Progenitor cell of endocrine pancreas (in vitro differentiated cells): ENCODE results near the gene LRP2. TPM values are rescaled to one million over a fixed set of nuclear protein-coding genes. Genes with fewer than 3 reads are reported as not detected.

Experiments
- DNase-seq: peaks from one replicate; pipeline ENCODE4 v3.0.0; 2021; ENCODE audit warnings: low spot score; ENCODE audit not compliant: unreplicated experiment
- H3K27ac Mint-ChIP-seq: 2 replicates; pipeline ENCODE4 v1.8.0; 2021; ENCODE audit warnings: mild to moderate bottlenecking, moderate library complexity, mixed read lengths
- H3K27me3 Mint-ChIP-seq: 2 replicates; pipeline ENCODE4 v1.8.0; 2021; ENCODE audit warnings: mixed read lengths
- H3K36me3 Mint-ChIP-seq: 2 replicates; pipeline ENCODE4 v1.8.0; 2022; ENCODE audit warnings: mixed read lengths; ENCODE audit not compliant: insufficient read depth
- H3K4me1 Mint-ChIP-seq: 2 replicates; pipeline ENCODE4 v1.8.0; 2021; ENCODE audit warnings: low read depth, mixed read lengths
- H3K4me3 Mint-ChIP-seq: 2 replicates; pipeline ENCODE4 v1.8.0; 2021; ENCODE audit warnings: low read depth, mild to moderate bottlenecking, moderate library complexity, mixed read lengths
- H3K9me3 Mint-ChIP-seq: 2 replicates; pipeline ENCODE4 v1.8.0; 2021; ENCODE audit warnings: low read depth, mixed read lengths
- total RNA-seq: library from RNA; stranded (reverse); gene quantifications from 2 replicates; pipeline ENCODE4 v1.2.1, GENCODE V29; 2021
- TF ChIP-seq, protein P1 (sequence below): fragments of 200-600 bp; sonication (generic); IDR thresholded peaks from one replicate; pipeline ENCODE4 v1.5.0; 2021; ENCODE audit warnings: antibody characterized with exemption, mild to moderate bottlenecking; ENCODE audit not compliant: unreplicated experiment

Gene LRP2
- total RNA-seq, 1 donor from 2014 or later = 44.4 TPM

DNA sequence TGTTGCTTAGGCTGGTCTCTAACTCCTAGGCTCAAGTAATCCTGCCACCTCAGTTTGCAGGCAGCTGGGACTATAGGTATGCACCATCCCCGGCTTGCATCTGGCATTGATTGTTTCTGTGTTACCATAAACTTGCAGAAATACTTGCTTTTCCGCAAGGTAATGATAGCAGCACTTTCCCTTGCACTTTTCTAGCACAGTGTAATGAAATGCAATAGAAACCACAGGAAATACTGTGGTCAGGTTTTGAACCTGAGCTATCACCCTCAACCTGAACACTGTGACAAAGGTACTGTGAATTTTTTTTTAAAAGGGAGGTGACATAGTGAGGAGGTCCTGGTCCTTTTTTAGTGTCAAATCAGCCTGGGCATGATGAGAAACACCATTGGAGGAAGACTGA is 254.7 kb downstream of the LRP2 start:
- Mint-ChIP-seq H3K4me3 (no peak overlapping the region), H3K27me3 (peaks cover 29% of the 10 kb centered on the region), H3K36me3 (no peaks in the 10 kb centered on the region), H3K27ac (no peak overlapping the region), H3K4me1 (peaks cover 5% of the 10 kb centered on the region), H3K9me3 (no peaks in the 10 kb centered on the region)
- no peak for DNase-seq
- TF ChIP-seq, protein P1, sequence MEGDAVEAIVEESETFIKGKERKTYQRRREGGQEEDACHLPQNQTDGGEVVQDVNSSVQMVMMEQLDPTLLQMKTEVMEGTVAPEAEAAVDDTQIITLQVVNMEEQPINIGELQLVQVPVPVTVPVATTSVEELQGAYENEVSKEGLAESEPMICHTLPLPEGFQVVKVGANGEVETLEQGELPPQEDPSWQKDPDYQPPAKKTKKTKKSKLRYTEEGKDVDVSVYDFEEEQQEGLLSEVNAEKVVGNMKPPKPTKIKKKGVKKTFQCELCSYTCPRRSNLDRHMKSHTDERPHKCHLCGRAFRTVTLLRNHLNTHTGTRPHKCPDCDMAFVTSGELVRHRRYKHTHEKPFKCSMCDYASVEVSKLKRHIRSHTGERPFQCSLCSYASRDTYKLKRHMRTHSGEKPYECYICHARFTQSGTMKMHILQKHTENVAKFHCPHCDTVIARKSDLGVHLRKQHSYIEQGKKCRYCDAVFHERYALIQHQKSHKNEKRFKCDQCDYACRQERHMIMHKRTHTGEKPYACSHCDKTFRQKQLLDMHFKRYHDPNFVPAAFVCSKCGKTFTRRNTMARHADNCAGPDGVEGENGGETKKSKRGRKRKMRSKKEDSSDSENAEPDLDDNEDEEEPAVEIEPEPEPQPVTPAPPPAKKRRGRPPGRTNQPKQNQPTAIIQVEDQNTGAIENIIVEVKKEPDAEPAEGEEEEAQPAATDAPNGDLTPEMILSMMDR = no peak

DNA sequence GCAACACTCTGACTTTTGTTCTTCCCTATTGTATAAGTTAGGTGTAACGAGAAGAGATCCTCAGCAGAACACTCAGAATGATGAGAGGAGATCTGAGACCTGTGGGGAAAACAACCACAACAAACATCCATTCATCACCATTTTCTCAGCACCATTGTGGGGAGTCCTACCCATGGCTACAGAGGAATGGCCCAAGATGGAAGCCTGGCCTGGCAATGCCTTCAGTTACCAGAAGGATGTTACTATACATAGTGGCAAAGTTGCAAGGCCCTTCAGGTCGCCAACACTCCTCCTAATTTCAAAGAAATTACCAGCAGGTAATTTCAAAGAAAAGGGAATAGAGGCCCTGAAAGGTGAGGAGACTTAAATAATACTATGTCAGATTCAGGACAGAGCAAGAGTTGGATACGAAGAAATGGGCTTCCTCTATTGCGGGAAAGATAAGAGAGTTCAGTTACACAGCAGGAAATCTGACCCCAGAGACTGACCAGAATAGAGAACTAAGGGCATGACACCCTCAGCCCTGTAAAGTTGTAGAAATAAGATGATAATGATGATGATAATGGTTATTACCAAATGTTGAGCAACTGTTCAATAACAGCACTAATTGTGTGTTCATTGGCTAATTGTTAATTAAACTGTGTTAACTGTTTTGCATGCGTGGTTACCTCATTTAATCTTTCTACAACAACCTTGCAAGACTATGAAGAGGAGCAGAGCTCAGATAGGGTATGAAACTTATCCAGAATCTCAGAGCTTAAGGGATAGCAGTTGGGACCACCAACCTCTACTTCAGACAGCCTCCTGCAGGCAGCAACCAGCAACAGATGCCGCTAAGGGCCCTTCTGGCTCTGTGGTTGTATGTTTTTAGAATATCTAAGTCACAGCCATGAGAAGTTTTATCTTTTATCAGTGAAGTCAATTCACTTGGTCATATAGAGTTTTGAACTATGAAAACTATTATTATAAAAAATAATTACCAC is 255.5 kb downstream of the LRP2 start:
- no peak for DNase-seq
- peaks cover 27% of the 10 kb centered on the region for H3K27me3 Mint-ChIP-seq
- TF ChIP-seq, protein P1 = no peak
- H3K4me3 Mint-ChIP-seq = no peak overlapping the region
- no peak overlapping the region for H3K27ac Mint-ChIP-seq
- H3K9me3 Mint-ChIP-seq = no peaks in the 10 kb centered on the region
- H3K36me3 Mint-ChIP-seq = no peaks in the 10 kb centered on the region
- peaks cover 6% of the 10 kb centered on the region for H3K4me1 Mint-ChIP-seq

DNA sequence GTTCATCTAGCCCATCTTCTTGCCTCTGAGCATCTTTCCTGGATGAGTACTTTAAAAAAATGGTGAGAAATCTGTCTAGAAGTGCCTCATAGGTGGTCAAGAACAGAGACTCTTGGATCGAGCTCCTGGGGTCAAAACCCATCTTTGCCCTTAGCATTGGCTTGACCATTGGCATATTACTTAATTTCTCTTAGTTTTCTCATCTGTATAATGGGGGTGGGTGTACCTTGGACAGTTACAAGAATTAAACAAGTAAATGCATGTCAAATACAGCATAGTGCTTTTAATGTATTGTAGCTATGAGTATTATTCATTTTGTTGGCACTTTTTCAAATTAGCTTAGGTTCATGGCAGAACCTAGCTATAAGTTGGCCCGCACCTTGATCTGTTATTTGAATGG is 256.2 kb downstream of the LRP2 start:
- no peaks in the 10 kb centered on the region for H3K36me3 Mint-ChIP-seq

DNA sequence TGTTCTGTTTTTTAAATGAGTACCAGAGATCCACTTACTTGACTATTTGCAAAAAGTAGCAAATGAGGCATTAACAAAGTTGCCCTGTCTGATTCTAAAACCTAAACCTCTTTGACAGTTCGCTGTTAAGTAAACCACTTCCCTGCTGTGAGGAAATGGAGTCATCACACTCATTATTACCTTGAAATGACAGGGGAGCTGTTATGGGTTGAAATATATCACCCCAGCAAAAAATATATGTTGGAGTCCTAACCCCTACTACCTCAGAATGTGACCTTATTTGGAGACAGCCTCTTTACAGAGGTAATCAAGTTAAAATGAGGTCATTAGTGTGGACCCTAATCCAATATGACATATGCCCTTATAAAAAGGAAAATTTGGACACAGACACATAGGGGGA is 256.9 kb downstream of the LRP2 start:
- no peak for DNase-seq
- Mint-ChIP-seq H3K36me3 (no peaks in the 10 kb centered on the region), H3K4me1 (peaks cover 6% of the 10 kb centered on the region), H3K9me3 (no peaks in the 10 kb centered on the region), H3K27me3 (peaks cover 24% of the 10 kb centered on the region), H3K27ac (no peak overlapping the region), H3K4me3 (no peak overlapping the region)
- TF ChIP-seq, protein P1 = no peak

More for the DNA sequence above, 256.2 kb downstream of the LRP2 start:
- Mint-ChIP-seq H3K9me3 (no peaks in the 10 kb centered on the region), H3K27ac (no peak overlapping the region), H3K27me3 (peaks cover 26% of the 10 kb centered on the region), H3K4me3 (no peak overlapping the region), H3K4me1 (peaks cover 6% of the 10 kb centered on the region)
- TF ChIP-seq, protein P1 = no peak
- no peak for DNase-seq

DNA sequence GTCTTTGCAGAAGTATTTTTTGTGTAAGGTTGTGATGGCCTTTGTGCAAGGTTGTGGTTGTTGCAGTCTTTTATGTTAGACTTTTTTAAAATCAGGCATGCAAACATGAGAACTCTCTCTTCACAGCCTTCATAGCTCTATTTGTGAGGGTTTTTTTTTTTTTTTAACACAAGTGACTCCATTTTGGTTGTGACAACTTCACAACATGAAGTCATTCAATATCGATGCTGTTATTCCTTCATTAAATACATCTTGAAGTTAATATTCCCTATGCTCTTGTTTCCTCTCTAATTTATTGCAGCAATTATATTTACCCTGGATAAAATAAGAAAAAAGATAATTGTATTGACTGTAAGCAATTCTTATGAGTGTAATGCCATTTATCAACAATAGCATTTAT is 257.5 kb downstream of the LRP2 start:
- Mint-ChIP-seq H3K9me3 (no peaks in the 10 kb centered on the region), H3K4me1 (peaks cover 6% of the 10 kb centered on the region)

More for the DNA sequence above, 257.5 kb downstream of the LRP2 start:
- no peak overlapping the region for H3K27ac Mint-ChIP-seq
- H3K36me3 Mint-ChIP-seq = no peaks in the 10 kb centered on the region
- no peak overlapping the region for H3K4me3 Mint-ChIP-seq
- DNase-seq = no peak
- TF ChIP-seq, protein P1 = no peak
- H3K27me3 Mint-ChIP-seq = peaks cover 22% of the 10 kb centered on the region
